NB4 (cell line): ENCODE measurements around the gene CEP19.

Experiments used
- CTCF ChIP-seq: IDR thresholded peaks from one replicate; pipeline ENCODE4 v1.5.1; 2012; ENCODE audit warnings: low read depth, low read length
- MAX ChIP-seq: IDR thresholded peaks from 2 replicates; pipeline ENCODE4 v1.6.1; 2011; ENCODE audit warnings: low read depth, low read length

- no peak for TF ChIP-seq CTCF
- TF ChIP-seq MAX: no peak
Observed at GRCh38 chr3:196706327-196706726, 5.7 kb downstream of the CEP19 start.
